Activated CD4-positive, alpha-beta memory T cell treated with anti-CD3 and anti-CD28 coated beads for 36 hours (primary cell): ENCODE measurements around the gene NDOR1. TPM values are rescaled to one million over a fixed set of nuclear protein-coding genes. Genes with fewer than 3 reads are reported as not detected.

Experiments used
- CTCF ChIA-PET: fragments of 350-600 bp; sonication (Branson Sonifier 250); formaldehyde crosslinking; loops from one replicate; lab custom pipeline; 2021; ENCODE audit warnings: antibody characterized with exemption, inconsistent platforms; lab: Charles Lee
- POLR2A ChIA-PET: fragments of 350-600 bp; sonication (Branson Sonifier 250); formaldehyde crosslinking; loops from one replicate; lab custom pipeline; 2021; ENCODE audit warnings: antibody characterized with exemption; lab: Charles Lee
- DNase-seq: peaks from one replicate; pipeline ENCODE4 v3.0.0-alpha.2; 2020
- H3K27ac Mint-ChIP-seq: one replicate; pipeline ENCODE4 v1.8.0; 2021; ENCODE audit warnings: mixed read lengths
- H3K27me3 Mint-ChIP-seq: one replicate; pipeline ENCODE4 v1.8.0; 2021; ENCODE audit warnings: mixed read lengths
- H3K36me3 Mint-ChIP-seq: one replicate; pipeline ENCODE4 v1.8.0; 2021; ENCODE audit warnings: mixed read lengths
- H3K4me1 Mint-ChIP-seq: one replicate; pipeline ENCODE4 v1.8.0; 2021; ENCODE audit warnings: low read depth, mixed read lengths
- H3K4me3 Mint-ChIP-seq: one replicate; pipeline ENCODE4 v1.8.0; 2021; ENCODE audit warnings: mild to moderate bottlenecking, mixed read lengths
- H3K9me3 Mint-ChIP-seq: one replicate; pipeline ENCODE4 v1.8.0; 2021; ENCODE audit warnings: mixed read lengths
- intact Hi-C: fragments of 100-400 bp; cut with micrococcal nuclease; formaldehyde crosslinking; loops from one replicate; pipeline ENCODE4 v1.15.1; 2023
- total RNA-seq, 2 experiments: library from RNA; stranded (reverse); gene quantifications; one replicate each; pipeline ENCODE4 v1.2.3, GENCODE V29; 2021

NDOR1 gene
- 10 to 100 TPM; 29.4 to 31.3 TPM for total RNA-seq

DNA sequence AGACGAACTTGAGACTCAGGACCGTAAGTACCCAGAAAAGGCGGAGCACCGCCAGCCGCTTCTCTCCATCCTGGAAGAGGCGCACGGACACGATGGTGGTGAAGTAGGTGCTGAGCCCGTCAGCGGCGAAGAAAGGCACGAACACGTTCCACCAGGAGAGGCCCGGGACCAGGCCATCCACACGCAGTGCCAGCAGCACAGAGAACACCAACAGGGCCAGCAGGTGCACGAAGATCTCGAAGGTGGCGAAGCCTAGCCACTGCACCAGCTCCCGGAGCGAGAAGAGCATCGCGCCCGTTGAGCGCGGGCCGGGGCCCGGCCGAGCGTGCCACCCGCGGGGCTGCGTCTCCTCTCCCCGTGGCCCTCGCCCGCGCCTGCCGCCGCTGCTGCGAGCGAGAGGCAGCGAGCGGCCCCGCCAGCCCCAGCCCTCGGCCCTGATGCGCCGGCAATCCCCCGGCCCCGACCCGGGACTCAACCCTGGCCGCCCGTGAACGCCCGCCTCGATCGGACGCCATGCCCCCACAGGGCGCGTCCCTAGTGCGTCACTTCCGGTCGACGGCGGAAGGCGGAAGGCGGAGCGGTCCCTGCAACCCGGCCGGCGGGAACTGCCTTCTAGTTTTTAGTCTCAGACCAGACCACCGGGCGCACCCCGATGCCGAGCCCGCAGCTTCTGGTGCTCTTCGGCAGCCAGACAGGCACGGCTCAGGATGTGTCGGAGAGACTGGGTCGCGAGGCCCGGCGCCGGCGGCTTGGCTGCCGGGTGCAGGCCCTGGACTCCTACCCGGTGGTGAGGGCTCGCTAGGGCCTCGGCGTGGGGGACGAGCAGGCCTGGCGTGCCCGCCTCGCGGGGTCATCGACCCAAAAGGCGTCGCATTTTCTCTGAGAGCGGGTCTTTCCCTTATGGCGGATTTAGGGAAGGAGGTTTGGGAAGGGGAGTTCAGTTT is at the start of gene NDOR1, which contains the start of gene TMEM203:
Gene NDOR1, plus strand, starts transcription at position 575 of the 944 bp plus-strand sequence. Its CDS starts 78 bp downstream, at position 653.
Gene TMEM203, minus strand, starts transcription at position 523 of the 944 bp plus-strand sequence. Its CDS starts 234 bp downstream, at position 289.
- intact Hi-C loops, result loop anchor here (1.0 to 10.0 kb wide), 3 partner anchors 17 to 321 kb away; partner anchors contain the start of genes ANAPC2, SSNA1 and TRAF2
- Mint-ChIP-seq H3K36me3 (peaks cover 18% of the 10 kb centered on the region), H3K4me1 (peaks cover 43% of the 10 kb centered on the region), H3K27ac (peak within 1 kb of the TSS; percentile 88), H3K9me3 (no peaks in the 10 kb centered on the region), H3K4me3 (peak within 1 kb of the TSS; percentile 92), H3K27me3 (no peaks in the 10 kb centered on the region)
- peak; percentile 96 for DNase-seq
- POLR2A ChIA-PET, result interaction anchor here (0.6 to 3.1 kb wide), 9 partner anchors 11 to 119 kb away, joined by 3 to 10 read pairs (median 4); partner anchors contain the start of genes ANAPC2, MAN1B1, SSNA1 and TUBB4B
- CTCF ChIA-PET, result interaction anchor here (0.7 to 2.8 kb wide), 7 partner anchors 17 to 724 kb away, joined by 3 to 15 read pairs (median 8); partner anchors contain the start of genes ANAPC2, MAN1B1, RNF224 and SSNA1

DNA sequence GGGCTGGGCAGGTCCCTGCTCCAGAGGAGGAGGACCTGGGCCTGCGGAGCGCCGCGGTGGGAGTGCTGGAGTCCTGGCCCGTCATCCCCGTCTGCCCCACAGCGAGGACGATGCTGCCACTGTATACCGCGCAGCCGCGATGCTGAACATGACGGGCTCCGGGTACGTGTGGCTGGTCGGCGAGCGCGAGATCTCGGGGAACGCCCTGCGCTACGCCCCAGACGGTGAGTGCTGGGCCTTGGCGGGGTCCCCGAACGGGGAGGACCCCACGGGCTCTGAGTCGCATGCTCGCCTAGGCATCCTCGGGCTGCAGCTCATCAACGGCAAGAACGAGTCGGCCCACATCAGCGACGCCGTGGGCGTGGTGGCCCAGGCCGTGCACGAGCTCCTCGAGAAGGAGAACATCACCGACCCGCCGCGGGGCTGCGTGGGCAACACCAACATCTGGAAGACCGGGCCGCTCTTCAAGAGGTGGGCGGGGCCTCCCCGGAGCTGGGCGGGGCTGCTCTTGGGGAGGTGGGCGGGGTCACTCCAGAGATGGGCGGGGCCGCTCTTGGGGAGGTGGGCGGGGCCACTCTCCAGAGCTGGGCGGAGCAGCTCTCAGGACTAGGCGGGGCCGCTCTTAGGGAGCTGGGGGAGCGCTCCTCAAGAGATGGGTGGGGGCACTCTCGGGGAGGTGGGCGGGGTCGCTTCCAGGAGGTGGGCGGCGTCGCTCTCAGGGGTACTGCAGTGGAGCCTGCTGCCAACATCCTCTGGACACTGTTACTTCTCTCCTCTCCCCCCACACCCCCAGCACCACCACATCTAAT is 48.7 kb upstream of the NDOR1 start:
- ChIA-PET CTCF (interaction anchor here (0.6 to 1.7 kb wide), 6 partner anchors 19 to 266 kb away, joined by 3 to 7 read pairs (median 3); partner anchors contain the start of genes EXD3, NPDC1 and RNF224), POLR2A (no interaction called here)
- Mint-ChIP-seq H3K27ac (no peak overlapping the region), H3K4me1 (peaks cover 9% of the 10 kb centered on the region), H3K9me3 (no peaks in the 10 kb centered on the region), H3K36me3 (no peaks in the 10 kb centered on the region), H3K27me3 (peaks cover 29% of the 10 kb centered on the region), H3K4me3 (peak overlapping the region; percentile 44)
- peak; percentile 69 for DNase-seq
- intact Hi-C loops, result no loop called here

DNA sequence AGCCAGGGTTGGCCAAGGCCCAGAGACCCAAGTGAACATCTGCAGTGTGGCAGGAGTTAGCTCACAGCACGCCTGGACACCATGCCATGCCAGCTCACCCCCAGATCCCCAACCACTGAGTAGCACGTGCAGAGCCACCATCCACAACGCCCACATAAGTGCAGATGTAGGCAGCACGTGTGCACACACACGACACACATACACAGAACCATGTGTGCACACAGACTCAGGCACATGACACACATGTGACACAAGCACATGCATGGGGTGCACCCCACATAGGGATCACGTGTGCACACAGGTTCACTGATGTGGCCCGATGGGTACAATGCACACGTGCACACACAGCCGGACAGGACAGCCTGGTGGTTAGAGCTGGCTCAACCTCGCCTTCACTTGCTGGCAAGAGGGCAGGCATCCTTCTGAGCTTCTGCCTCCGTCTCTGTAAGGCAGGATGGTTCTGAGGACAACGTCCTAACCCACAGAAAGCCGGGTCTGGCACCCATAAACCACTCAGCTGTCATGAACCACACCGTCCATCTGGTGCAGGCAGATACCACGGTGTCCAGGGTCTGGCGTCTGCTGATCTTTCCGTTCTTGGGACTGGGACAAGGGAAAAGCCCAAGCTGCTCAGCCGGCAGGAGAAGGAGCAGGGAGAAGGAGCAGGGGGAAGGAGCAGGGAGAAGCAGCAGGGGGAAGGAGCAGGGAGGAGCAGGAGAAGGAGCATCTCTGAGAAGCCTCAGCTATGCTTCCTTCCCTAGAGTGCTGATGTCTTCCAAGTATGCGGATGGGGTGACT is 47.7 kb upstream of the NDOR1 start:
- intact Hi-C loops, result no loop called here
- H3K9me3 Mint-ChIP-seq, result no peaks in the 10 kb centered on the region
- H3K36me3 Mint-ChIP-seq, result no peaks in the 10 kb centered on the region
- peaks cover 30% of the 10 kb centered on the region for H3K27me3 Mint-ChIP-seq
- H3K27ac Mint-ChIP-seq, result no peak overlapping the region
- H3K4me1 Mint-ChIP-seq, result peaks cover 9% of the 10 kb centered on the region
- DNase-seq, result no peak
- H3K4me3 Mint-ChIP-seq, result no peak overlapping the region
- ChIA-PET CTCF (interaction anchor here (1.0 to 1.7 kb wide), 3 partner anchors 20 to 111 kb away, joined by 3 to 7 read pairs (median 4); partner anchors contain the start of gene NPDC1), POLR2A (no interaction called here)

DNA sequence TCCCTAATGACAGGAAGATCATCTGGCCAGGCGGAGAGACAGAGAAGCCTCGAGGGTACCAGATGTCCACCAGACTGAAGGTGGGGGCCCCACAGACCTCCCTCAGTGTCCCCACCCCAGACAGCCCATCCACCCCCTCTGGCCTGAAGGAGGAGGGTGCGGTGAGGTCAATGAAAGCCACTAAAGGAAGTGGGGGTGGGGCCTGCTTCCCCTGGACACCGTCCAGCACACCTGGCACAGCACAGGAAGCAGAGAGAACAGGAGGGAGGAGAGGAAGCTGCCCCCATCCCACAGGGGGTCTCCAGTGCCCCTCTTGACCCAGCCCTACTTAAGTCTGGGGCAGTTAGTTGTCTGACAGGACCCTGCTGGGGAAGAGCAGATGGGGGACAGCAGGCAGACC is 46.9 kb upstream of the NDOR1 start:
- H3K9me3 Mint-ChIP-seq, result no peaks in the 10 kb centered on the region
- H3K36me3 Mint-ChIP-seq, result no peaks in the 10 kb centered on the region
- CTCF ChIA-PET, result no interaction called here
- POLR2A ChIA-PET, result no interaction called here
- peaks cover 33% of the 10 kb centered on the region for H3K27me3 Mint-ChIP-seq
- H3K4me1 Mint-ChIP-seq, result peaks cover 9% of the 10 kb centered on the region
- no peak overlapping the region for H3K4me3 Mint-ChIP-seq
- no peak overlapping the region for H3K27ac Mint-ChIP-seq
- intact Hi-C loops, result no loop called here
- no peak for DNase-seq

DNA sequence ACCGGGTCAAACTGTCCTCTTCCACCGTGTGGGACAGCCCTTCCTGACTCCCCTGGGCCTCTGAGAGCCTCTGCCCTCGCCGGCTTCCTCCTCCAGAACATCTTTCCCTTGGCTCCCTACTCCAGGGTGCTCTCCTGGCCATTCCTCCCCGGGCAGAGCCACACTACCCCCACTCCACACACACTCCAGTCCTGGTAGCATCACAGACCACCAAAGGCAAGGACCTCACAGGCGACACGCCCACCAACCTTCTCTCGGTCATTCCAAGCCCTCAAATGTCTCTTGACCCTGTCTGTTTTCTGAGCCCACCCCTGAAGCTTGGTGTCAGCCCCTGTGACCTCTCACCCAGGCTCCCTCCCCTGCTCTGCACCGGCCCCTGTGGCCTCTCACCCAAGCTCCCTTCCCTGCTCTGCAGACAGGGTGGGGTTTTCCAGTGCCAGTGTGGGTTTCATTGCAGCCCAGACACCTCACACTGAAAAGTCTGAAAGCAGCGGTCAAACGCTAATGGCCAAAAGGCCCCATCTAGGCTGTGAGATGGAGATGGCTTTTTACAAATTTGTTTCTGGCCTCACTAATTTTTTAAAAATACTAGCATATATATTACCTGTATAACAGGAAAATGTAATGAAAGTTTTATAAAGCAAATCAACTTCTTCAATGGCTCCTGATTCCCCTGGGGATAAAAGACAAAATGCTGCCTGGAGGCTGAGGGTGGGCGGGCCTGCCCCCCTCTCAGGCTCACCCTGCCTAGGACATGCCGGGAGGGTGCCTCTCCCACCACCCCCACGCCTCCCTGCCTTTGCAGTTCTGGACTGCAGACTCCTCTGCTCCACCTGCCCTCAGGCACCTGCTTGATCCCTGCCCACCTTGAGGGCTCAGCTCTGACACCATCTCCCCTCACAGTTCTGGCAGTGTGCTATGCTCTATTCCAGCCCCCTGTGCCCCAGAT is 46.1 kb upstream of the NDOR1 start:
- POLR2A ChIA-PET, result no interaction called here
- Mint-ChIP-seq H3K4me3 (no peak overlapping the region), H3K27me3 (peaks cover 35% of the 10 kb centered on the region), H3K4me1 (peaks cover 9% of the 10 kb centered on the region), H3K9me3 (no peaks in the 10 kb centered on the region), H3K27ac (no peak overlapping the region), H3K36me3 (no peaks in the 10 kb centered on the region)
- DNase-seq, result no peak
- intact Hi-C loops, result no loop called here
- CTCF ChIA-PET, result no interaction called here

DNA sequence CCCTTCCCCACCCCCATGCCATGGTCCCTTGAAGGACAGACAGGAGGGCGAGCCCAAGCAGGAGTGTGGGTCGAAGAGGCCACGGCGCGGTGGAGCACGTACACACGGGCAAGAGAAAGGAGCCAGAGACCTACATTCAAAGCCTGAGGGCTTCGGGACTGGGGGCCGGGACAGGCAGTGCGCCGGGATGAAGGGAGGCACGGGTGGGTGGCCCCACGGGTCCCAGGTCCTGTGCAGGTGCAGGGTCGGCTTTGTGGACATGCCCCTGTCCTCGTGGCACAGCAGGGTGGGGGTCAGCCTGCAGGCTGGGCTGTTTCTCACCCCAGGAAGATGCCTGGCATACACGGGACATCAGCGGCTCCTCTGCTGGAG is 45.5 kb upstream of the NDOR1 start:
- peaks cover 9% of the 10 kb centered on the region for H3K4me1 Mint-ChIP-seq
- CTCF ChIA-PET, result no interaction called here

DNA sequence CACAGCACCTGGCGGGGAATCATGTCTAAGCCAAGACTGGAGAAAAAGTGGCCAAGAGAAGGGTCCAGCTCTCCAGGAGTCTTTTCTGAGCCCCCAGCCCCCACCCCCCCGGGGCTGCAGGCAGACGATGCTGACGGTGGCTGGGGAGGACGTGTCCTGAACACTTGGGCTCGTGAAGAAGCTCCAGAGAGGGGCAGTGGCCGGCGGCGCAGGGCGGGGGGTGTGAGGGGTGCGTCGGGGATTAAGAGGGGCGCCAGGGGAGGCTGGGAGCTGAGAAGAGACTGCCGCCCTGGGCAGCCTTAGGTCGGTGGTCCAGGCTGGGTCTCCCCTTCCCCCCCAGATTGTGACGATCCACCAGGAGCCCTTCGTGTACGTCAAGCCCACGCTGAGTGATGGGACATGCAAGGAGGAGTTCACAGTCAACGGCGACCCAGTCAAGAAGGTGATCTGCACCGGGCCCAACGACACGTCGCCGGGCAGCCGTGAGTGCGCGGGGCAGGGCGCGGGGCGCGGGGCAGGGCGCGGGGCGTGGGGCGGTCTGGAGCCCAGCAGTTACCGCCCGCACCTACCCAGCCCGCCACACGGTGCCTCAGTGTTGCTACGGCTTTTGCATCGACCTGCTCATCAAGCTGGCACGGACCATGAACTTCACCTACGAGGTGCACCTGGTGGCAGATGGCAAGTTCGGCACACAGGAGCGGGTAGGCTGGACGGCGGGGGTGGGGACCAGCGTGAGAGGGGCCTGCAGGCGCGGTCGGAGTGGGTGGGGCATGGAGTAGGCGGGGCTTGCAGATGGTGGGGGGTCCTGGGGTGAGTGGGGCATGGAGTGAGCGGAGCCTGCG is 44.6 kb upstream of the NDOR1 start:
- Mint-ChIP-seq H3K36me3 (no peaks in the 10 kb centered on the region), H3K4me1 (peaks cover 9% of the 10 kb centered on the region), H3K27me3 (peaks cover 39% of the 10 kb centered on the region), H3K27ac (no peak overlapping the region), H3K9me3 (no peaks in the 10 kb centered on the region), H3K4me3 (no peak overlapping the region)
- intact Hi-C loops, result no loop called here
- CTCF ChIA-PET, result no interaction called here
- DNase-seq, result no peak
- POLR2A ChIA-PET, result no interaction called here

More for the DNA sequence above, 45.5 kb upstream of the NDOR1 start:
- POLR2A ChIA-PET, result no interaction called here
- Mint-ChIP-seq H3K27ac (no peak overlapping the region), H3K4me3 (no peak overlapping the region), H3K36me3 (no peaks in the 10 kb centered on the region), H3K27me3 (peaks cover 36% of the 10 kb centered on the region), H3K9me3 (no peaks in the 10 kb centered on the region)
- no peak for DNase-seq
- intact Hi-C loops, result no loop called here

DNA sequence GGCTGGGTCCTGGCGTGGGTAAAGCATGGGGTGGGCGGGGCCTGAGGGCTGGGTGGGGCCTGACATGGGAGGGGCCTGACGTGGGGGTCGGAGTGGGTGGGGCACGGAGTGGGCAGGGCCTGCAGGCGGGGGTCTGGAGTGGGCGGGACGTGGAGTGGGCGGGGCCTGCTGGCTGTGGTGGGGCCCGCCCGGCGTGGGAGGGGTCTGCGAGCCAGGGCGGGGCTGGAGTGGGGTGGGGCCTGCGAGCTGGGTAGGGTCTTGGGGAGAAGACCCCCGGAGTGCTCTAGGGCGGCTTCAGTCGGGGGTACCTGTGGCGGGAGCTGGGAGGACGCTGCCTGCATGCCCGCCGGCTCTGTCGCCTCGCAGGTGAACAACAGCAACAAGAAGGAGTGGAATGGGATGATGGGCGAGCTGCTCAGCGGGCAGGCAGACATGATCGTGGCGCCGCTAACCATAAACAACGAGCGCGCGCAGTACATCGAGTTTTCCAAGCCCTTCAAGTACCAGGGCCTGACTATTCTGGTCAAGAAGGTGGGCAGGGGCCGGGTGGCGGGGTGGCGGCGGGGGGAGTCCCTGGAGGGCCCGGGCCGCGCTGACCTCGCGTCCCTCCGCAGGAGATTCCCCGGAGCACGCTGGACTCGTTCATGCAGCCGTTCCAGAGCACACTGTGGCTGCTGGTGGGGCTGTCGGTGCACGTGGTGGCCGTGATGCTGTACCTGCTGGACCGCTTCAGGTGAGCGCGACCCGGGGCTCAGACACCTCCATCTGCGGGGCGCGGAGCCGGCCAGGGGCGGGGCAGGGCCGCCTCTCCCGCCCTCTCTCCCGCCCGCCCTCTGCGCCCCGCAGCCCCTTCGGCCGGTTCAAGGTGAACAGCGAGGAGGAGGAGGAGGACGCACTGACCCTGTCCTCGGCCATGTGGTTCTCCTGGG is 43.7 kb upstream of the NDOR1 start:
- Mint-ChIP-seq H3K4me1 (peaks cover 13% of the 10 kb centered on the region), H3K27ac (no peak overlapping the region), H3K4me3 (no peak overlapping the region), H3K9me3 (no peaks in the 10 kb centered on the region), H3K36me3 (no peaks in the 10 kb centered on the region), H3K27me3 (peaks cover 42% of the 10 kb centered on the region)
- ChIA-PET POLR2A (interaction anchor here (0.6 kb wide), 1 partner anchor 208 kb away, joined by 3 read pairs; no protein-coding TSS in a partner anchor), CTCF (no interaction called here)
- intact Hi-C loops, result no loop called here
- no peak for DNase-seq
